ENCODE data around the gene ACTA1.
"Not testable (repeated sequence)": the region's sequence is repeated elsewhere in the genome, so short reads cannot be mapped to it uniquely, and the experiment has no call there.

The ACTA1 gene

GRCh38 chr1:229407206-229408026 is 26.5 kb downstream of the ACTA1 start:
- H3K9ac ChIP-seq (ENCODE audit: low read depth, low read length): no peak overlapping the region

GRCh38 chr1:229406798-229407197 is 27.1 kb downstream of the ACTA1 start:
- H3K27me3 ChIP-seq (ENCODE audit: control insufficient read depth, insufficient read depth, low read length): peaks cover 26% of the 10 kb centered on the region
- H3K36me3 ChIP-seq (ENCODE audit: insufficient read depth, low read length): no peaks in the 10 kb centered on the region
- H3K4me1 ChIP-seq (ENCODE audit: control insufficient read depth, insufficient read depth, low read length): peaks cover 29% of the 10 kb centered on the region
- no peak overlapping the region for H3K9ac ChIP-seq (ENCODE audit: low read depth, low read length)
- H3K4me2 ChIP-seq (ENCODE audit: low read length): no peak overlapping the region
- H3K9me3 ChIP-seq (replicated peaks; ENCODE audit: low read length): no peaks in the 10 kb centered on the region
- no peak overlapping the region for H3K4me3 ChIP-seq (ENCODE audit: low read length)

More at GRCh38 chr1:229407206-229408026, 26.5 kb downstream of the ACTA1 start:
- no peak overlapping the region for H3K4me2 ChIP-seq (ENCODE audit: low read length)
- H3K9me3 ChIP-seq (replicated peaks; ENCODE audit: low read length): no peaks in the 10 kb centered on the region
- H3K4me3 ChIP-seq (ENCODE audit: low read length): no peak overlapping the region
- peaks cover 22% of the 10 kb centered on the region for H3K27me3 ChIP-seq (ENCODE audit: control insufficient read depth, insufficient read depth, low read length)
- H3K36me3 ChIP-seq (ENCODE audit: insufficient read depth, low read length): no peaks in the 10 kb centered on the region
- H3K4me1 ChIP-seq (ENCODE audit: control insufficient read depth, insufficient read depth, low read length): peaks cover 29% of the 10 kb centered on the region

DNA sequence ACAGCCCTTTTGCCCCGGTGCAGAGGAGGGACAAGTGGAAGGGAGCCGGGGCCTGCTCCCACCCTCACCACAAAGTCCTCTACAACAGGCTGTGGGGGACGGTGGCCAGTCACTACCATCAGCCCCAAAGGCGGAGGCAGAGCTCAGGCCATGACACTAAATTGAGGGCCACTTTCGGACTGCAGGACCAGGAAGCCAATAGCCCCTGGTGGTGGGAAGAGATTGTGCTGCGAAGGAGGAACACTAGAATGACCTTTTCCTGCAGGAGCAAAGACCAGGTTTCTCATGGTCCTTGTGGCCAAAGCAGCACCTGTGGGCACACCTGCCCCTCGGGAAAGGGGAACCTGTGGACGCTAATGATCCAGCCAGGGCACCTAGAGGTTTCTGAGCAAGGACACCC is 30.3 kb downstream of the ACTA1 start:
- H3K4me3 ChIP-seq (ENCODE audit: low read length): no peak overlapping the region
- peaks cover 23% of the 10 kb centered on the region for H3K27me3 ChIP-seq (ENCODE audit: control insufficient read depth, insufficient read depth, low read length)
- peaks cover 5% of the 10 kb centered on the region for H3K4me1 ChIP-seq (ENCODE audit: control insufficient read depth, insufficient read depth, low read length)
- no peaks in the 10 kb centered on the region for H3K9me3 ChIP-seq (replicated peaks; ENCODE audit: low read length)
- no peak overlapping the region for H3K9ac ChIP-seq (ENCODE audit: low read depth, low read length)
- H3K4me2 ChIP-seq (ENCODE audit: low read length): no peak overlapping the region
- no peaks in the 10 kb centered on the region for H3K36me3 ChIP-seq (ENCODE audit: insufficient read depth, low read length)

DNA sequence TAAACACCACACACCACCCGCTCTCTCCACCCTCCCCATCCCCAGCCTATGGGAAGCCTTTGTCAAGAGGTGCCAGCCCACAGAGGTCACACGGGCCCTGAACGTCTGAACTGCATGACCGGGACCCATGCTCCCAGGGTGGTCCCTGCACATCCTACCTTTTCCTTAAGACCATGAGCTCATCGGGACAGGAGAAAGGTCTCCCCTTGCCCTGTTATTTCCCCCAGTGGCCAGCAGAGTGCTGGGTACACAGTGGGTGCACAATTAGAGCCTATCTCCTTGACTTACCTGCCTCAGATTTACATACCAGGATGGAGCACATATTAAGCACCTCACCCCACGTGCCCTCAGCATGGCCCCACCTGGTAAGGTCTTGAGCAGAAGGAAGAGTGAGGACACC is 30.9 kb downstream of the ACTA1 start:
- H3K27me3 ChIP-seq (ENCODE audit: control insufficient read depth, insufficient read depth, low read length): peaks cover 23% of the 10 kb centered on the region
- H3K9ac ChIP-seq (ENCODE audit: low read depth, low read length): no peak overlapping the region
- no peak overlapping the region for H3K4me2 ChIP-seq (ENCODE audit: low read length)
- H3K4me3 ChIP-seq (ENCODE audit: low read length): no peak overlapping the region
- no peaks in the 10 kb centered on the region for H3K36me3 ChIP-seq (ENCODE audit: insufficient read depth, low read length)
- no peaks in the 10 kb centered on the region for H3K9me3 ChIP-seq (replicated peaks; ENCODE audit: low read length)
- no peaks in the 10 kb centered on the region for H3K4me1 ChIP-seq (ENCODE audit: control insufficient read depth, insufficient read depth, low read length)

- peaks cover 23% of the 10 kb centered on the region for H3K27me3 ChIP-seq (ENCODE audit: control insufficient read depth, insufficient read depth, low read length)
- H3K4me3 ChIP-seq (ENCODE audit: low read length); H3K4me2 ChIP-seq (ENCODE audit: low read length); H3K36me3 ChIP-seq (ENCODE audit: insufficient read depth, low read length); H3K4me1 ChIP-seq (ENCODE audit: control insufficient read depth, insufficient read depth, low read length); H3K9ac ChIP-seq (ENCODE audit: low read depth, low read length); H3K9me3 ChIP-seq (replicated peaks; ENCODE audit: low read length): not testable (repeated sequence)
Measured at GRCh38 chr1:229402329-229402728, 31.6 kb downstream of the ACTA1 start.

- H3K36me3 ChIP-seq (ENCODE audit: insufficient read depth, low read length): no peaks in the 10 kb centered on the region
- H3K4me1 ChIP-seq (ENCODE audit: control insufficient read depth, insufficient read depth, low read length): no peaks in the 10 kb centered on the region
- no peaks in the 10 kb centered on the region for H3K9me3 ChIP-seq (replicated peaks; ENCODE audit: low read length)
- no peak overlapping the region for H3K4me3 ChIP-seq (ENCODE audit: low read length)
- H3K27me3 ChIP-seq (ENCODE audit: control insufficient read depth, insufficient read depth, low read length): peaks cover 24% of the 10 kb centered on the region
- no peak overlapping the region for H3K4me2 ChIP-seq (ENCODE audit: low read length)
- no peak overlapping the region for H3K9ac ChIP-seq (ENCODE audit: low read depth, low read length)
Measured at GRCh38 chr1:229397762-229398161, 36.1 kb downstream of the ACTA1 start.

DNA sequence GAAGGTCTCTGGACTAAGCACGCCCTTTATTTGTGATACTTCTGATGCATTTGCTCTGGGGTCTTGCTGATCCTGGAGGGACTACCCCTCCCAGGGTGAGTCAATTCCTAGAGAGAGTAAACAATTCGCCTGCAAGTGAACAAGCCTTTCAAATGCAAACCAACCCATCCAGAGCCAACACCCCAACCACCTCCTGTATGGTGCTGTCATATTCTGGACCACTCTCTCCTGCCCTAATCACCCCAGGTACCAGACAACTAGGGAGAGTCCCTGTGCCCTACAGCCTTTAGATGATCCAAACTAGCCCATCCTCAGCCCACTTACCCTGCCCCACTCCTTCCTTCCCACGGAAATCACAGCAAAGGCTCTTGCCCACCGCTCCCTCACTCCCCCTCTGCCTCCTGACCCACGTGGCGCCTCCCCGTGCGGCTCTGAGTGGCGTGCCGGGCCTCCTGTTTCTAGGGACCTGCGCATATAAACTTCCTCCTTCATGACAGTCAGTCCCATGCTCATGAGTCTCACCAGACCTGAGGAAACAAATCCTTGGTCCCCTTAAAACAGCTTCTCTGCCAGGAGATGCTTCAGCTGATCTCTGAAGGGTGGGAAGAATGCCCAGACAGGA is 37.2 kb downstream of the ACTA1 start:
- Histone ChIP-seq H3K9ac (ENCODE audit: low read depth, low read length) (no peak overlapping the region), H3K4me2 (ENCODE audit: low read length) (no peak overlapping the region), H3K27me3 (ENCODE audit: control insufficient read depth, insufficient read depth, low read length) (peaks cover 17% of the 10 kb centered on the region), H3K9me3 (replicated peaks; ENCODE audit: low read length) (no peaks in the 10 kb centered on the region), H3K36me3 (ENCODE audit: insufficient read depth, low read length) (no peaks in the 10 kb centered on the region), H3K4me1 (ENCODE audit: control insufficient read depth, insufficient read depth, low read length) (no peaks in the 10 kb centered on the region), H3K4me3 (ENCODE audit: low read length) (no peak overlapping the region)

GRCh38 chr1:229394517-229394916 is 39.4 kb downstream of the ACTA1 start:
- H3K9me3 ChIP-seq (replicated peaks; ENCODE audit: low read length); H3K9ac ChIP-seq (ENCODE audit: low read depth, low read length); H3K4me3 ChIP-seq (ENCODE audit: low read length); H3K4me2 ChIP-seq (ENCODE audit: low read length); H3K36me3 ChIP-seq (ENCODE audit: insufficient read depth, low read length); H3K4me1 ChIP-seq (ENCODE audit: control insufficient read depth, insufficient read depth, low read length): not testable (repeated sequence)
- H3K27me3 ChIP-seq (ENCODE audit: control insufficient read depth, insufficient read depth, low read length): peaks cover 15% of the 10 kb centered on the region

GRCh38 chr1:229392936-229393335 is 41.0 kb downstream of the ACTA1 start:
- H3K36me3 ChIP-seq (ENCODE audit: insufficient read depth, low read length): no peaks in the 10 kb centered on the region
- H3K4me3 ChIP-seq (ENCODE audit: low read length): no peak overlapping the region
- H3K9ac ChIP-seq (ENCODE audit: low read depth, low read length): no peak overlapping the region
- no peak overlapping the region for H3K4me2 ChIP-seq (ENCODE audit: low read length)
- H3K4me1 ChIP-seq (ENCODE audit: control insufficient read depth, insufficient read depth, low read length): peaks cover 11% of the 10 kb centered on the region
- peaks cover 15% of the 10 kb centered on the region for H3K27me3 ChIP-seq (ENCODE audit: control insufficient read depth, insufficient read depth, low read length)
- no peaks in the 10 kb centered on the region for H3K9me3 ChIP-seq (replicated peaks; ENCODE audit: low read length)

DNA sequence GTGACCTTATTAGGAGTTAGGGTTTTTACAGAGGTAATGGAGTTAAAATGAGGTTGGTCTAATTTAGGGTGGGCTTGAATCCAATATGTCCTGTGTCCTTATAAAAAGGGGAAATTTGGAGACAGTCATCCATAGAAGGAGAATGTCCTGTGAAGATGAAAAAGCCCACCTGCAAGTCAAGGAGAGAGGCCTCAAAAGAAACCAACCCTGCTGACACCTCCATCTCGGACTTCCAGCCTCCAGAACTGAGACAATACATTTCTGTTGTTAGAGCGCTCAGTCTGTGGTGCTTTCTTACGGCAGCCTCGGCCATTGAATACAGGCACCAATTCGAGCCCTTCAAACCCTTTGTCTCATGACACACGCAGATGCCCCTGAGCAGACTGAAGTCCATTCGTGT is 43.8 kb downstream of the ACTA1 start:
- no peaks in the 10 kb centered on the region for H3K36me3 ChIP-seq (ENCODE audit: insufficient read depth, low read length)
- peaks cover 5% of the 10 kb centered on the region for H3K27me3 ChIP-seq (ENCODE audit: control insufficient read depth, insufficient read depth, low read length)
- H3K4me1 ChIP-seq (ENCODE audit: control insufficient read depth, insufficient read depth, low read length): peaks cover 11% of the 10 kb centered on the region
- no peak overlapping the region for H3K4me2 ChIP-seq (ENCODE audit: low read length)
- H3K9me3 ChIP-seq (replicated peaks; ENCODE audit: low read length): no peaks in the 10 kb centered on the region
- no peak overlapping the region for H3K9ac ChIP-seq (ENCODE audit: low read depth, low read length)
- no peak overlapping the region for H3K4me3 ChIP-seq (ENCODE audit: low read length)

- H3K9ac ChIP-seq (ENCODE audit: low read depth, low read length): no peak overlapping the region
- H3K4me3 ChIP-seq (ENCODE audit: low read length): no peak overlapping the region
- H3K36me3 ChIP-seq (ENCODE audit: insufficient read depth, low read length): no peaks in the 10 kb centered on the region
- H3K27me3 ChIP-seq (ENCODE audit: control insufficient read depth, insufficient read depth, low read length): peaks cover 6% of the 10 kb centered on the region
- peak overlapping the region; percentile 17 for H3K4me2 ChIP-seq (ENCODE audit: low read length)
- peaks cover 11% of the 10 kb centered on the region for H3K4me1 ChIP-seq (ENCODE audit: control insufficient read depth, insufficient read depth, low read length)
- no peaks in the 10 kb centered on the region for H3K9me3 ChIP-seq (replicated peaks; ENCODE audit: low read length)
Measured at GRCh38 chr1:229388897-229389580, 44.9 kb downstream of the ACTA1 start.

Measured in skeletal muscle satellite cell (primary cell).